COR-L47 (cell line): ENCODE measurements around the gene PRAMEF6.
"Not testable (repeated sequence)": the region's sequence is repeated elsewhere in the genome, so short reads cannot be mapped to it uniquely, and the experiment has no call there.

Experiments
- DNase-seq: peaks from one replicate; lab custom pipeline; 2025; lab: John Stamatoyannopoulos, UW

Gene PRAMEF6

DNA sequence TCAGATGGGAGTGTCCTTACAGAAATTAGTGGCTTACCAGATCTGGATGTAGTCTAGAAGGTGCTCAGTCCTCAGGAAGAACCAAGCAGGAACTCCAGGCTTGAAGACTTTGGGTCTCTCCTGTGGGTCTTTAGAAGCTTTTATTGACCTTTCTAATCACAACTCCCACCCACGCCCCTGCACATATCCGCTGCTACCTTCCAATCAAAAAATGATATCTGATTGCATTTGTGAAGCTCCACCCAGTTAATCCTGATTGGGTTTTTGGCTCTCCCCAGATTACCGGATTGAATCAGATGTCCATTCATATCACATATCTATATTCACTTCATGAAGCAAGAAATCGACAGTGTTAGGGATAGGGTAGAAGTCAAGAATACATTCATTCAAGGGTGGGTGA lies at the start of gene PRAMEF6:
Gene PRAMEF6 (minus strand): TSS at position 101 of the 400 bp plus-strand sequence. CDS start 5,062 bp downstream, outside the sequence.
- DNase-seq: not testable (repeated sequence)

DNA sequence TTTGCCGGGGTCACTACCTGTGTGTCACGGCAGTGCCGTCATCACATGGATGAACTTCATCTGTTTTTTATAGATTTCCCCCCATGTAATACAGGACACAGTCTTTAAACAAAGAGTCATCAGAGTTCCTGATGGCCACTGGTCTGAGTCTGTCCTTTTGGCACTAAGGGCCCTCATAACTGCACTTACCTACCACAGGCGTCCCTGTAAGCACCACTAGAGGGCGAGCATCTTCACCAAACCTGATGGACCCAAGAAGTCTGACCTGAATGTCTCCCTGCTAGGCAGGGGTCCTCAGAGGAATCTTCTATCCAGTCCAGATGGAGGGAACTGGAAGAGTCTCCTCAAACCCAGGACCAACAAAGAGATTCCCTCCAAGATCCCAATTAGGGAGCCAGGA lies 23.0 kb downstream of the PRAMEF6 start:
- not testable (repeated sequence) for DNase-seq

- DNase-seq: not testable (repeated sequence)
Measured at GRCh38 chr1:12921749-12922148, 25.6 kb downstream of the PRAMEF6 start.

- not testable (repeated sequence) for DNase-seq
Measured at GRCh38 chr1:12916310-12916709, 31.1 kb downstream of the PRAMEF6 start, which contains the start of gene PRAMEF7. PRAMEF7 (plus strand) TSS chr1:12916610; CDS start chr1:12917693, 1,083 bp downstream.

DNA sequence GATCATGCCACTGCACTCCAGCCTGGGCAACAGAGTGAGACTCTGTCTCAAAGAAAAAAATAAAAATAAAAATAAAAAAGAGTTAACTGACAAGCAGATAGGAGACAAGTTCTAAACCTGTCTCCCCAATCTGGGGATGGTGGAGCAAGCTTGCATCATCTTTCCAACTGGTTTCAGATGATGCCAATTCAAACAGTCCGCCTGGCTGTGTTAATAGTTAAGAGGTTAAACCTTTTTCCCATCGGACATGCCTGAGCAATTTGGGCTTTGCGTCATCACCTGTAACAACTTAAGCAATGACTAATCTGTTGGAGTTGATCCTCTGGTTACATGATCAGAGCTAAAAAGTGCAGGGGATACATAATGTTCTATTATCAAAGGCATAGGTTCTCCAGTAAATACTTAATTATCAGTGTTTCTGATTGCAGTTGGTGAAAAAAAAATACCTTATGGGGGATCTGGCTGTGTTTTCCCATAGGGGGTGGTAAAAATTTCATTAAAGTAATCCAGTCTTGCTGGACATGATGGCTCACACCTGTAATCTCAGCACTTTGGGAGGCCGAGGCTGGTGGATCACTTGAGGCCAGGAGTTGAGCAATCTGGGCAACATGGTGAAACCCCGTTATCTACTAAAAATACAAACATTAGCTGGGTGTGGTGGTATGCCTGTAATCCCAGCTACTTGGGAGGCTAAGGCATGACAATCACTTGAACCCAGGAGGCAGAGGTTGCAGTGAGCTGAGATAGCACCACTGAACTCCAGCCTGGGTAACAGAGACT lies 43.4 kb downstream of the PRAMEF6 start:
- DNase-seq: not testable (repeated sequence)

DNA sequence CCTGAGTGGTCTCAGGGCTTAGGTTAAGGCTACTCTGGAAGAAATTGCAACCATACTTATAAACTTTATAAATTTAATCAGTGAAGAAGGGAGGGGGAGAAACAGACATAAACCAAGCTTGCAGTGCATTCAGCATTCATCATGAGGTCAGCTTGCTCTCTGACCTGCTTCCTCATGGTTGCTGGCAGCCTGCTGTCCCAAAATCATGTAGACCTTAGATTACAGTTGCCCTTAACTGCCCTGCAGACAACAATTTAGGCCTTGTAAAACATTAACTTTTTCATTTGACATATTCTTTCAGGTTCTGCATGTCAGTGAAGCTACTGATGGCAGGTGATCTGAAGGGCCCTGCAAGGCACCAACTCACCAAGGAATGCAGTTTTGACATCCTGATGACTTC lies 48.2 kb downstream of the PRAMEF6 start:
- DNase-seq: not testable (repeated sequence)

DNA sequence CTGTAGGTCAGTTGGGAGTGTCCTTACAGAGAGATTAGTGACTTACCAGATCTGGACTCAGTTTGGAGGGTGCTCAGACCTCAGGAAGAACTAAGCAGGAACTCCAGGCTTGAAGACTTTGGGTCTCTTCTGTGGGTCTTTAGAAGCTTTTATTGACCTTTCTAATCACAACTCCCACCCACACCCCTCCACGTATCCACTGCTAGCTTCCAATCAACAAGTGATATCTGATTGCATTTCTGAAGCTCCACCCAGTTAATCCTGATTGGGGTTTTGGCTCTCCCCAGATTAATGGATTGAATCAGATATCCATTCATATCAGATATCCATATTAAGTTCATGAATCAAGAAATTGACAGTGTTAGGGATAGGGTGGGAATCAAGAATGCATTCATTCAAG lies 49.2 kb downstream of the PRAMEF6 start, which contains the start of gene PRAMEF10:
Gene PRAMEF10 (minus strand): TSS at position 101 of the 400 bp plus-strand sequence. CDS start 2,423 bp downstream, outside the sequence.
- DNase-seq: not testable (repeated sequence)
